HS-27A (cell line): ENCODE results near the gene HOMEZ.
A peak's percentile ranks its signal among the peaks of the same experiment; 100 is the strongest.
"Not testable (repeated sequence)": the region's sequence is repeated elsewhere in the genome, so short reads cannot be mapped to it uniquely, and the experiment has no call there.

Source experiments
- DNase-seq: peaks from one replicate; pipeline ENCODE4 v3.0.0-alpha.2; 2012; ENCODE audit warnings: low read depth, missing footprints

HOMEZ gene

GRCh38 chr14:23286020-23286901 is at the start of gene HOMEZ:
Gene HOMEZ (minus strand): TSS chr14:23286132. CDS start chr14:23285952, 180 bp downstream.
- peak; percentile 95 for DNase-seq

GRCh38 chr14:23335623-23336022 is 49.7 kb upstream of the HOMEZ start:
- no peak for DNase-seq

DNA sequence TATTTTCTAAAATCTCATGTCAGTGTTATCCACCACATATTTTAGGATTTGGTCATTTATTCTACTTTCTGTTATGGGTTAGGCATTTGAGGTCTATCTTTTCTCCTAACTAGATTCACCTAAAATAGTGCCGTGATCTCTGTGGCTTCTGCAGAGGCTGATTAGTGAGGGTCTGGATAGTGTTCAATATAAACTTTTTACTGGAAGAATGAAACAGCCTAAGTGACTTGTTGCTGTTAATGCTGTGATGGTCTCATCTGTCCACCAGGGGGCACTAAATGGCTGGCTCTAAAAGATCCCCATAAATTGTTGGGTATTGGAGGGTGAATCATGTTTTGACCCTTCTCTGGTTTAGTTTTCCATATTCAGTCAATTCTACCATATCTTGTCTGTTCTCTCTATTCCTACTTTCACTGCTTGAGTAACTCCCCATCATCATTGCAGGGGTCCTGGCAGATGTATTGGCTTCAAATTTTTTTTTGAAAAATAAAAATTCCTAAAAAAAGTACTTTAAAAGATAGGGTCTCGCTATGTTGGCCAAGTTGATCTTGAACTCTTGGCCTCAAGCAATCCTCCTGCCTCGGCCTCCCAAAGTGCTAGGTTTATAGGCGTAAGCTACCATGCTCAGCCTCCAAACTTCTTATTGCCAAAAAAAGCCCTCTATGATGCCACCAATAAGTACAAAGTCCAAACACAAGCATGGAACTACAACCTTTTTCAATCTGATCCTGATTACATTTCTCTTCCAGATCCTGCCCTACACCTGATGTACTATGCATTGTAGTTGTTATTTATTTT is 42.2 kb upstream of the HOMEZ start:
- peak; percentile 49 for DNase-seq

- DNase-seq, result no peak
Measured at GRCh38 chr14:23326491-23327332, 40.8 kb upstream of the HOMEZ start.

- DNase-seq, result not testable (repeated sequence)
Measured at GRCh38 chr14:23325746-23326145, 39.8 kb upstream of the HOMEZ start.

- DNase-seq, result no peak
Measured at GRCh38 chr14:23324993-23325392, 39.1 kb upstream of the HOMEZ start.

DNA sequence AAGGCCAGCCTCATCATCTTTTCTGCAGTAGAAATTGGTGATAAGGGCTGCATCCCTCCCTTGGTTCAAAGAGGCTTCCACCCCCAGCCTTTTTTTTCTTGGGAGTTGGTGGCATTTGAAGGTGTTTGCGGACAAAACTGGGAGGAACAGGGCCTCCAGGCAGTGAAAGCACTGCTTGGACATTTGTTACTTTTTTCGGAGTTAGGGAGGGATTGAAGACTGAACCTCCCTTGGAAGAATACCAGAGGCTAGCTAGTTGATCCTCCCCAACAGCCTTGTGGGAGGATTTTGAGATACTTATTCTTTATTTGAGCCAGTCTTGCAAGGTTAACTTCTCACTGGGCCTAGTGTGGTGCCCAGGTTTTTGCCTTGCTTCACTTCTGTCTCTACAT is 38.5 kb upstream of the HOMEZ start:
- no peak for DNase-seq

DNA sequence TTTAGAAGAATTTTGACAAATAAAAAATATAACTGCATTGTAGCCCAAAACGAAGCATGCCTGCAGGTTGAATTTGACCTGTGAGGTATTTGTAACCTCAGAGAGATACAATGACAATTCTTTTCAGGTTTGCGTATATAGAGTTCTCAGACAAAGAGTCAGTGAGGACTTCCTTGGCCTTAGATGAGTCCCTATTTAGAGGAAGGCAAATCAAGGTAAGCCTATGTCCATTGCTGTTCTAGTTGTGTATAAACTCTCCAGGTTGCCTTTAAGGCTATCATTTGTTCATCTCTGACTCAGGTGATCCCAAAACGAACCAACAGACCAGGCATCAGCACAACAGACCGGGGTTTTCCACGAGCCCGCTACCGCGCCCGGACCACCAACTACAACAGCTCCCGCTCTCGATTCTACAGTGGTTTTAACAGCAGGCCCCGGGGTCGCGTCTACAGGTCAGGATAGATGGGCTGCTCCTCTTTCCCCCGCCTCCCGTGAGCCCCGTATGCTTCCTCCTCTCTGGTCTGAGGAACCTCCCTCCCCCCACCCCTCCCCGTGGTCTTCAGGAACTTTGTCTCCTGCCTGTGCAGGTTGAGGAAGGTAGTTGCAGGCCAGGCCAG is 38.0 kb upstream of the HOMEZ start:
- no peak for DNase-seq

- no peak for DNase-seq
Measured at GRCh38 chr14:23322568-23323517, 36.9 kb upstream of the HOMEZ start.

DNA sequence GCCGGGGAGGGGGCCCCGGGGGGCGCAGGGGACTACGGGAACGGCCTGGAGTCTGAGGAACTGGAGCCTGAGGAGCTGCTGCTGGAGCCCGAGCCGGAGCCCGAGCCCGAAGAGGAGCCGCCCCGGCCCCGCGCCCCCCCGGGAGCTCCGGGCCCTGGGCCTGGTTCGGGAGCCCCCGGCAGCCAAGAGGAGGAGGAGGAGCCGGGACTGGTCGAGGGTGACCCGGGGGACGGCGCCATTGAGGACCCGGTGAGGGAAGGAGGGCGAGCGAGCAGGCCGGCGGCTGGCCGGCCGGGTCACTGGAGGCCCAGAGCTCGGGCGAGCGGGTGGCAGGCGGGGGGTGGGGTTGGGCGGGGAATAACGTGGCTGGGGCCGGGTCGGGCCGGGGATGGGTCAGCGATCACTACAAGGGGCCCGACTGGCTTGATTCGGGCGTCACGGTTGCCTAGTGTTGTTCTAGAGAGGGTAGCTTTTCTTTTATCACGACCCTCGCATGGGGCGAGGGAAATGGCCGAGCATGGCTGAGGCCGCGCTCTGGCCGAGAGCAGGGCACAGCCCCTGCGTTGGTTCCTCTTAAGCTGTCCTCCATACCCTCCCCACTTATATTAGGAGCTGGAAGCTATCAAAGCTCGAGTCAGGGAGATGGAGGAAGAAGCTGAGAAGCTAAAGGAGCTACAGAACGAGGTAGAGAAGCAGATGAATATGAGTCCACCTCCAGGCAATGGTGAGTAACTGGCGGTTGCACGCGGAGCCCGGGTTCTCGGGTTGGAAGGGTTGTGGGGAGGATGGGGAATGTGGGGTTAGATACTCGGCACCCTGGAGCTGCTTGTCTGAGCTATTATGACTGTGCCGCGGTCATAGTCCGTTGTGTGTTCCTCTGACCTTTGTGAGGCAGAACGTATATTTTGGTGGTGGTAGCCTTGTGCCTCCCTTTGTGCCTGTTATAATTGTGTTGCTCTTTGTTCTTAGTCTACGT is 35.9 kb upstream of the HOMEZ start:
- peak; percentile 41 for DNase-seq

DNA sequence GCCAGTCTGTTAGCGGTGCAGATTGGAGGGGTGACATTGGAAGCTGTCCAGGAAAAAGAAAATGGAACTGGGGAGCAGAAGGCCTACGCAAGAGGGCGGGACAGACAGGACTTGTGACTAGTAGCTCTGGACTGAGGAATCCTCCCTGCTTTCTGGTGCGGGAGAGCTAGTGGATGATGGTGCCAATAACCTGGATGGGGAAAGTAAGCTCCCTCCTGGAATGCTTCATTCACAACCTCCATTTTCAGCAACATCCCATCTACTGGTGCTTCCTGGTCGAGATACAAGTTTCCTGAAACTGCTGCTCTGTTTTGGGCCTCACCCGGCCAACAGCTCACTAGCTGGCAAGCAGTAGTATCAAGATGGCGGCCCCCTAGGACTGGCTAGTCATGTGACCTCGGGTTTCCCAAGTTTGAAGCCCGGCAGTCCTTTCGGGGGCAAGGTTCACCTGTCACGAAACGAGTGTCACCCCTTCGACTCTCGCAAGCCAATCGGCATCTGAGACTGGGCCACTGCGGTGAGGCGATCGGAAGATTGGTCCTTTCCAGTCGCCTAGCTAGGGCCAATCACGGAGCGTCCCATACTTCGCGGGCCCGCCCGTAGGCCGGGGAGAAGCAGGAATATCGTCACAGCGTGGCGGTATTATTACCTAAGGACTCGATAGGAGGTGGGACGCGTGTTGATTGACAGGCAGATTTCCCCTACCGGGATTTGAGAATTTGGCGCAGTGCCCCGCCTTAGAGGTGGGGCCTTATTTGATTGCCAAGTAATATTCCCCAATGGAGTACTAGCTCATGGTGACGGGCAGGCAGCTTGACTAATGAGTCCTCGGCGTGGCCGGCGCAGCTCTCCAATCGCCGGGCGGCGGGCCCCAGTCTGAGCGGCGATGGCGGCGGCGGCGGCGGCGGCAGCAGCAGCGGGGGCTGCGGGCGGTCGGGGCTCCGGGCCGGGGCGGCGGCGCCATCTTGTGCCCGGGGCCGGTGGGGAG is 34.9 kb upstream of the HOMEZ start, which contains the start of gene PABPN1:
PABPN1 (plus strand) TSS at position 874 of the 988 bp plus-strand sequence; CDS start at position 887, 13 bp downstream.
- DNase-seq, result peak; percentile 100

DNA sequence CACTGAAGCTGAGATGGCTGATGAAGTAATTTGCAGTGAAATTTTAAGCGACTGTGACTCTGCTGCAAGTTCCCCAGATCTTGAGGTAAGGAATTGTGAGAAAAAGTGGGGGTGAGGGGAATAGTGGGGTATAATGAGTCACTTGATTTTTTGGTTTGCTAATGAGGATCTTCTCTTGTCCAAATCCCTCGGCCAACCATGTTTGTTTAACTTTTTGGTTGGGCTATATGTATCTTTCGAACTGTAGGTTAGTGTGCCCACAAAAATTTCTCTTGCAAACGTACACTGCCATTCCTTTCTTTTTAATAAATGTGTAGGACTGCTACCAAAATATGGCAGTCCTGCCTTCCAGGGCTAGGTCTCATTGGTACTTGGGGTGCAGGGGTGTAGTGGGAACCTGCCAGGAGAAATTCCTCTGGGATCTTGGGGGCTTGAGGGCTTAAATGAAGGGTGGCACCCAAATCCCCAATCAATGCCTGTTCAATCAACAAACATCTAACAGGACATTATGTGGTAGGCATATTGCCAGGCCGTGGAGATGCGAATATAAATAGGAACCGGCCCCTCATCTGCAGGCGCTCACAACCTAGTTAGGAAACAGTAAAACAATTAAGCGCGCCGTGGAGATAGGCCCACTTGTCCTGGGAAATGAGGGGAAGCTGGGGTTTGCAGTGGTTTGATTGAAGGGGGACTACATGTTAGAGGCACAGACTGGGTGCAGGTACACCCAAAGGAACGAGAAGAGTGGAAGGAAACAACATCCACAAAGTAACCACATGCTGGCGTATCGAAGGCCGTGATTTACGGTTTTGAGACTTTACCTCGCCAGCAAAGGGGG is 34.0 kb upstream of the HOMEZ start:
- no peak for DNase-seq

DNA sequence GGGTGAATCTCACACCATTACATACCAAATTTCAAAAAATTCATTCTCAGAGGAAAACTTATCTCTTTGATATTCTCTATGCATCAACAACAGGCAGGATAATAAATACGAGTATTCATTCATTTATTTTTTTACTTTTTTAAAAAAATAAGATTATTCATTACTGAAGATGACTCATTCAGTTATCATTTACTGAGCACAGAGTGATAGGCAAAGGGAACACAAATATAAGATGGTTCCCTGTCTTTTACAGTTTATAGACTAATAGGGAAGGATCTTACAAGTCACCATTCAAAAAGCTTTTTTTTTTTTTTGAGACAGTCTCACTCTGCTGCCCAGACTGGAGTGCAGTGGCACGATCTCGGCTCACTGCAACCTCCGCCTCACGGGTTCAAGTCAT is 30.4 kb upstream of the HOMEZ start:
- no peak for DNase-seq

DNA sequence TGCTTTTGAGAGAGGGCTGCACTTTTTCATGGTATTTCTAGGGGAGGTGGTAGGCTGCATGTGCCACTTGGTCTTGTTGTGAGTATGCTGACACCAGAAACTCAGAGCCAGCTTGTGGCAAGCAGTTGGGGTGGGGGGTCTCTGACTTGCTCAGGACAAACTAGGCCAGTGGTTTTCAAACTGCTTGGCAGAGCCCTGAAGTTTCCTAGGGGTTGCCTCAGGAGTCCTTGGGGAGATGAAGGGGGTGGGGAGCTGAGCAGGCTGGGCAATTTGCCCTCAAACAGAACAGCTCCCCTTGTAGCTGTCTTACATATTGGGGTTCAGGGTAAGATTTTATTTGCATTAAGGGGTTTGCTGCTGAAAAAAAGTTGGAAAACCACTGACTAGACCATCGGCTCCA is 24.6 kb upstream of the HOMEZ start:
- no peak for DNase-seq

GRCh38 chr14:23308721-23309445 is 23.0 kb upstream of the HOMEZ start:
- no peak for DNase-seq
